ENCODE data around the gene CHDH.

Gene CHDH

DNA sequence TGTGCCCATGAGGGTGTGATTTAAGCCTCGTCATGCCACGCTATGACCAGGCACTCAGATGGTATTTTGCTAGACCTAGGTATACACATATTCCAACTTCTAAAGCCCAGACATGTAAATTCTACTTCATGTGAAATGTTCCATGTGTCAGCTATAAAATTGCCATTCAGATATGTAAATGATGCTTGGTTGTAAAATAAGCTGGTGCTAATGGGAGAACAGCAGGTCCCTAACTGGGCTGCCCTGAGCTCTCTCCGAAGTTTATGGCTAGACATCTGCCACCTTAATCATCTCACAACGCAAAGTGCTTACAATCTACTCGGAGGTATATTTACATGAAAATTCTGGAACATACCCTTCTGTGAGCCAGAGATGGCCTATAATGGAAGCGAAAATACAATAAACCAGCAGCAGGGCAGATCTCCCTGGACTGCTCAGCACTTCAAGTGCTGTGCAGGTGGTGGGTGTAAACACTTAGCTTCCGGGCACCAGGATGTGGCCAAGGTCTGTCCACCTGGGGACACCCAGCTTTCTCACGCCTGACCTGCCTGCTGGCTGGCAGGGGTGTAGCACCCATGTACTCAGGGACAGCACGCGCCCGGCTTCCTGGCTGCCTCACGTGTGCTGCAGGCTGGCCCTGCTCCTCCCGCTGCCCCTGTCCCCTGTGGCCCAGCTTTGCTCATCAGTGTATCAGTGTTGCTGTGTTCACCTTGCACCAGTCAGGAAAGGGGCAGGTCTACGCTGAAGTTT lies 82.0 kb downstream of the CHDH start:
- FAIRE-seq = no peak

DNA sequence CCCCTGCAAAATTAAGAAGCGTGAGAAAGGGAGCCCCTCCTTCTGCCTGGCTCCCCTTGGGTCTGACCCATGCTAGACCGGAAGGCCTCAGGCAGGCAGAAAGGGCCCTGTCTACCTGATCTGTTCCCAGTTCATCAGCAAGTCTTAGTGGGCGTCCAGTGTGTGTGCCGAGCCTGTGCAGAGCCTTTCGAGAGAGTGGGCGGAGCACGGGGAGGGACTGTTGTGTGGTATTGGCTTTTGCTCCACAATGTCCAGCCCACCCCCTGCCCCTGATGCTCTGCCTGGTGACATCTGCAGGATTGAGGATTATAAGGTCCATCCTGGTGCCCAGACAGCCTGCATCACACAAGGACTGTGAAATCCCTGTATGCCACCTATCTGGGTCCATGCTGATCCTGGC lies 82.9 kb downstream of the CHDH start:
- FAIRE-seq = no peak
- DNase-seq (ENCODE audit: insufficient read length, low spot score) = no peak

More for the DNA sequence above, 82.0 kb downstream of the CHDH start:
- no peak for DNase-seq (ENCODE audit: insufficient read length, low spot score)
